ENCODE results near the gene MED13. TPM values are rescaled to one million over a fixed set of nuclear protein-coding genes. Genes with fewer than 3 reads are reported as not detected.

MED13 gene
- total RNA-seq, 4 donors from 2014 or later = 67.3 to 114 (median 79.8) TPM

GRCh38 chr17:62089334-62089733 lies 24.3 kb upstream of the MED13 start:
- TF ChIP-seq, protein P1, sequence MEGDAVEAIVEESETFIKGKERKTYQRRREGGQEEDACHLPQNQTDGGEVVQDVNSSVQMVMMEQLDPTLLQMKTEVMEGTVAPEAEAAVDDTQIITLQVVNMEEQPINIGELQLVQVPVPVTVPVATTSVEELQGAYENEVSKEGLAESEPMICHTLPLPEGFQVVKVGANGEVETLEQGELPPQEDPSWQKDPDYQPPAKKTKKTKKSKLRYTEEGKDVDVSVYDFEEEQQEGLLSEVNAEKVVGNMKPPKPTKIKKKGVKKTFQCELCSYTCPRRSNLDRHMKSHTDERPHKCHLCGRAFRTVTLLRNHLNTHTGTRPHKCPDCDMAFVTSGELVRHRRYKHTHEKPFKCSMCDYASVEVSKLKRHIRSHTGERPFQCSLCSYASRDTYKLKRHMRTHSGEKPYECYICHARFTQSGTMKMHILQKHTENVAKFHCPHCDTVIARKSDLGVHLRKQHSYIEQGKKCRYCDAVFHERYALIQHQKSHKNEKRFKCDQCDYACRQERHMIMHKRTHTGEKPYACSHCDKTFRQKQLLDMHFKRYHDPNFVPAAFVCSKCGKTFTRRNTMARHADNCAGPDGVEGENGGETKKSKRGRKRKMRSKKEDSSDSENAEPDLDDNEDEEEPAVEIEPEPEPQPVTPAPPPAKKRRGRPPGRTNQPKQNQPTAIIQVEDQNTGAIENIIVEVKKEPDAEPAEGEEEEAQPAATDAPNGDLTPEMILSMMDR (IDR thresholded peaks at IDR 0.05; ENCODE audit: low read depth) = no peak

GRCh38 chr17:62086737-62087136 lies 21.7 kb upstream of the MED13 start:
- TF ChIP-seq, protein P1 (IDR thresholded peaks at IDR 0.05; ENCODE audit: low read depth) = no peak

GRCh38 chr17:62085511-62086408 lies 20.7 kb upstream of the MED13 start:
- TF ChIP-seq, protein P1 (IDR thresholded peaks at IDR 0.05; ENCODE audit: low read depth) = no peak

GRCh38 chr17:62084585-62084984 lies 19.5 kb upstream of the MED13 start:
- TF ChIP-seq, protein P1 (IDR thresholded peaks at IDR 0.05; ENCODE audit: low read depth) = no peak

GRCh38 chr17:62083651-62084050 lies 18.6 kb upstream of the MED13 start:
- TF ChIP-seq, protein P1 (IDR thresholded peaks at IDR 0.05; ENCODE audit: low read depth) = no peak

GRCh38 chr17:62080647-62081046 lies 15.6 kb upstream of the MED13 start:
- TF ChIP-seq, protein P1 (IDR thresholded peaks at IDR 0.05; ENCODE audit: low read depth) = no peak

GRCh38 chr17:62078009-62078408 lies 12.9 kb upstream of the MED13 start:
- TF ChIP-seq, protein P1 (IDR thresholded peaks at IDR 0.05; ENCODE audit: low read depth) = no peak
